H9 (cell line): ENCODE measurements around the gene BATF. TPM values are rescaled to one million over a fixed set of nuclear protein-coding genes. Genes with fewer than 3 reads are reported as not detected.

Source experiments
- DNase-seq: peaks from one replicate; pipeline ENCODE4 v3.0.0-alpha.2; 2017
- H2AFZ ChIP-seq: one replicate; pipeline ENCODE4 v1.6.1; 2013; ENCODE audit warnings: mild to moderate bottlenecking, low read length, control low read depth, moderate library complexity
- H2AK5ac ChIP-seq: 2 replicates; pipeline ENCODE4 v1.6.1; 2013; ENCODE audit warnings: low read length, control low read depth, mixed read lengths; ENCODE audit not compliant: insufficient read length
- H2BK120ac ChIP-seq: one replicate; pipeline ENCODE4 v1.6.1; 2013; ENCODE audit warnings: low read depth, mild to moderate bottlenecking, low read length, control low read depth, inconsistent platforms; ENCODE audit not compliant: poor library complexity, severe bottlenecking
- H2BK12ac ChIP-seq: 2 replicates; pipeline ENCODE4 v1.6.1; 2013; ENCODE audit warnings: low read length, control low read depth, mixed read lengths, low read depth; ENCODE audit not compliant: insufficient read length
- H2BK15ac ChIP-seq: 2 replicates; pipeline ENCODE4 v1.6.1; 2013; ENCODE audit warnings: low read depth, low read length, control low read depth
- H2BK20ac ChIP-seq: one replicate; pipeline ENCODE4 v1.6.1; 2013; ENCODE audit warnings: low read depth, mild to moderate bottlenecking, low read length, control low read depth, inconsistent platforms; ENCODE audit not compliant: poor library complexity, severe bottlenecking
- H2BK5ac ChIP-seq: 2 replicates; pipeline ENCODE4 v1.6.1; 2013; ENCODE audit warnings: low read length, control low read depth, mixed read lengths; ENCODE audit not compliant: insufficient read length
- H3K14ac ChIP-seq: 2 replicates; pipeline ENCODE4 v1.6.1; 2013; ENCODE audit warnings: low read length, control low read depth; ENCODE audit not compliant: insufficient read depth
- H3K18ac ChIP-seq: 2 replicates; pipeline ENCODE4 v1.6.1; 2013; ENCODE audit warnings: low read depth, mild to moderate bottlenecking, mixed read lengths, low read length, control low read depth; ENCODE audit not compliant: insufficient read length
- H3K23ac ChIP-seq: 2 replicates; pipeline ENCODE4 v1.6.1; 2013; ENCODE audit warnings: low read length, control low read depth, mixed read lengths, low read depth; ENCODE audit not compliant: insufficient read length
- H3K23me2 ChIP-seq: 2 replicates; pipeline ENCODE4 v1.6.1; 2013; ENCODE audit warnings: low read depth, mild to moderate bottlenecking, mixed read lengths, low read length, control low read depth; ENCODE audit not compliant: insufficient read length, poor library complexity, severe bottlenecking
- H3K27ac ChIP-seq: 2 replicates; pipeline ENCODE4 v1.5.1; 2013; ENCODE audit warnings: low read length, control low read depth, mixed read lengths, low read depth; ENCODE audit not compliant: insufficient read length
- H3K27me3 ChIP-seq: 2 replicates; pipeline ENCODE4 v1.6.1; 2013; ENCODE audit warnings: low read length, control low read depth, inconsistent platforms; ENCODE audit not compliant: insufficient read depth
- H3K4ac ChIP-seq: 2 replicates; pipeline ENCODE4 v1.6.1; 2013; ENCODE audit warnings: low read depth, mild to moderate bottlenecking, control low read depth, inconsistent platforms, low read length, moderate library complexity
- H3K4me1 ChIP-seq: 2 replicates; pipeline ENCODE4 v1.6.1; 2013; ENCODE audit warnings: low read length, control low read depth, inconsistent platforms; ENCODE audit not compliant: insufficient read depth
- H3K4me2 ChIP-seq: 2 replicates; pipeline ENCODE4 v1.6.1; 2013; ENCODE audit warnings: low read length, control low read depth, mixed read lengths; ENCODE audit not compliant: insufficient read length, insufficient read depth
- H3K56ac ChIP-seq: 2 replicates; pipeline ENCODE4 v1.6.1; 2013; ENCODE audit warnings: low read depth, mild to moderate bottlenecking, mixed read lengths, low read length, control low read depth; ENCODE audit not compliant: insufficient read length
- H3K79me1 ChIP-seq: 2 replicates; pipeline ENCODE4 v1.6.1; 2013; ENCODE audit warnings: low read depth, mild to moderate bottlenecking, moderate library complexity, low read length, control low read depth, inconsistent platforms; ENCODE audit not compliant: insufficient read depth, poor library complexity, severe bottlenecking
- H3K79me2 ChIP-seq: 2 replicates; pipeline ENCODE4 v1.6.1; 2013; ENCODE audit warnings: low read length, control low read depth, inconsistent platforms; ENCODE audit not compliant: insufficient read depth
- H3K9ac ChIP-seq: 2 replicates; pipeline ENCODE4 v1.6.1; 2013; ENCODE audit warnings: low read length, control low read depth, mixed read lengths; ENCODE audit not compliant: insufficient read length; ENCODE audit errors: extremely low read depth
- H3K9me3 ChIP-seq: one replicate; pipeline ENCODE4 v1.6.1; 2013; ENCODE audit warnings: low read depth, low read length, inconsistent platforms; ENCODE audit not compliant: control insufficient read depth
- H3T11ph ChIP-seq: one replicate; pipeline ENCODE4 v1.6.1; 2013; ENCODE audit warnings: mild to moderate bottlenecking, low read length, control low read depth, inconsistent platforms
- H4K20me1 ChIP-seq: one replicate; pipeline ENCODE4 v1.6.1; 2013; ENCODE audit not compliant: control insufficient read depth, insufficient read length, insufficient read depth
- H4K5ac ChIP-seq: 2 replicates; pipeline ENCODE4 v1.6.1; 2013; ENCODE audit warnings: low read depth, mild to moderate bottlenecking, mixed read lengths, low read length, control low read depth; ENCODE audit not compliant: insufficient read length
- H4K8ac ChIP-seq: replicated peaks from 2 replicates; pipeline ENCODE4 v1.6.1; 2013; ENCODE audit warnings: low read length, control low read depth, mixed read lengths, low read depth; ENCODE audit not compliant: insufficient read length
- H4K91ac ChIP-seq: 2 replicates; pipeline ENCODE4 v1.6.1; 2013; ENCODE audit warnings: low read depth, mild to moderate bottlenecking, moderate library complexity, mixed read lengths, low read length, control low read depth; ENCODE audit not compliant: insufficient read length
- H3K27ac Mint-ChIP-seq, 3 experiments: 2 replicates in 2 of 3; 3 replicates in 1 of 3; pipeline ENCODE4 v1.8.0; 2020 to 2021; ENCODE audit warnings: mixed read lengths in 3 of 3, mild to moderate bottlenecking in 1 of 3, moderate library complexity in 1 of 3
- H3K27me3 Mint-ChIP-seq: 2 replicates; pipeline ENCODE4 v1.8.0; 2021; ENCODE audit warnings: low read depth, mild to moderate bottlenecking, moderate library complexity, mixed read lengths
- H3K36me3 Mint-ChIP-seq, 3 experiments: 2 replicates in 2 of 3; 3 replicates in 1 of 3; pipeline ENCODE4 v1.8.0; 2020 to 2021; ENCODE audit warnings: low read depth in 3 of 3, mixed read lengths in 3 of 3; ENCODE audit not compliant: insufficient read depth in 1 of 3
- H3K4me1 Mint-ChIP-seq, 2 experiments: 2 replicates each; pipeline ENCODE4 v1.8.0; 2020; ENCODE audit warnings: mixed read lengths in 2 of 2
- H3K4me3 Mint-ChIP-seq, 2 experiments: 2 replicates in 1 of 2; 3 replicates in 1 of 2; pipeline ENCODE4 v1.8.0; 2020 to 2021; ENCODE audit warnings: mild to moderate bottlenecking in 2 of 2, mixed read lengths in 2 of 2, moderate library complexity in 1 of 2
- H3K9me3 Mint-ChIP-seq, 2 experiments: 2 replicates in 1 of 2; 3 replicates in 1 of 2; pipeline ENCODE4 v1.8.0; 2020; ENCODE audit warnings: mild to moderate bottlenecking in 2 of 2, mixed read lengths in 2 of 2, moderate library complexity in 1 of 2
- WGBS: extraction: QIAGEN DNeasy Blood & Tissue Kit; methylation state at CpG from one replicate; pipeline ENCODE4 v1.1.7; 2013; ENCODE audit warnings: missing lambda C conversion rate, low lambda C conversion rate, mixed read lengths; ENCODE audit not compliant: insufficient read length; ENCODE audit errors: extremely low coverage; 5-methylcytosine and 5-hydroxymethylcytosine counted together
- total RNA-seq: library from RNA; stranded (reverse); gene quantifications from 2 replicates; pipeline ENCODE4 v1.2.1, GENCODE V29; 2021
- TF ChIP-seq, protein P1 (sequence below): fragments of 200-600 bp; sonication (generic); conservative IDR thresholded peaks from 3 replicates; pipeline ENCODE4 v1.8.0; 2021; ENCODE audit warnings: antibody characterized with exemption, mild to moderate bottlenecking

BATF gene
- total RNA-seq, 1 experiment from 2014 or later = not detected

DNA sequence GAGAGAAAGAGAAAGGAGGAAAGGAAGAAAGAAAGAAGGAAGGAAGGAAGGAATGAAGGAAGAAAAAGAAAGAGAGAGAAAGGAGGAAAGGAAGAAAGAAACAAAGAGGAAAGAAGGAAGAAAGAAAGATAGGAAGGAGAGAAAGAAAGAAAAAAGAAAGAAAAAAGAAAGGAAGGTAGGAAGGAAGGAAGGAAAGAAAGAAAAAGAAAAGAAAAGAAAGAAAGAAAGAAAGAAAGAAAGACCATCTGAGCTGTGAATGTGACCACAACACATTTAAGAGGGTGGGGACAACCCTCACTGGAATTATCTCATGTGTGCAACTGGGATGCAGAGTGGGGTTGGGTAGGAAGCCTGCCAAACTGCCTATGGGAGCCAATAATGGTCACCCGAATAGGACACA is 36.0 kb upstream of the BATF start:
- H3K9me3 Mint-ChIP-seq = 0 out of 5 replicates have a peak, but pooled peaks cover 0 to 3% of the 10 kb centered on the region in 2 experiments
- Histone ChIP-seq H3K9me3 (no peaks in the 10 kb centered on the region), H2BK5ac (no peak overlapping the region), H3K4me2 (no peak overlapping the region), H3K23me2 (no peaks in the 10 kb centered on the region), H2AK5ac (no peak overlapping the region), H3K23ac (no peak overlapping the region), H2BK12ac (no peak overlapping the region), H3K79me2 (no peaks in the 10 kb centered on the region), H2BK20ac (no peak overlapping the region), H4K91ac (no peak overlapping the region), H3K4ac (no peak overlapping the region), H3K14ac (no peak overlapping the region), H3K56ac (no peak overlapping the region), H3K79me1 (no peaks in the 10 kb centered on the region), H3K27me3 (no peaks in the 10 kb centered on the region), H2AFZ (no peak overlapping the region), H3T11ph (no peak overlapping the region), H4K20me1 (no peaks in the 10 kb centered on the region), H4K5ac (no peak overlapping the region), H3K9ac (no peak overlapping the region), H3K27ac (no peak overlapping the region), H3K18ac (no peak overlapping the region), H4K8ac (no peak overlapping the region), H3K4me1 (no peaks in the 10 kb centered on the region), H2BK15ac (no peak overlapping the region), H2BK120ac (no peak overlapping the region)
- no peak overlapping the region for H3K27ac Mint-ChIP-seq
- H3K36me3 Mint-ChIP-seq = no peaks in the 10 kb centered on the region
- WGBS = no CpG with 5 or more reads among the region's 1 CpG
- H3K4me3 Mint-ChIP-seq = no peak overlapping the region
- no peaks in the 10 kb centered on the region; the same call in none of the 2 replicates for H3K27me3 Mint-ChIP-seq
- H3K4me1 Mint-ChIP-seq = peaks cover 2 to 3% of the 10 kb centered on the region in 2 experiments; a peak in 2 of 4 replicates
- no peak for DNase-seq
- TF ChIP-seq, protein P1, sequence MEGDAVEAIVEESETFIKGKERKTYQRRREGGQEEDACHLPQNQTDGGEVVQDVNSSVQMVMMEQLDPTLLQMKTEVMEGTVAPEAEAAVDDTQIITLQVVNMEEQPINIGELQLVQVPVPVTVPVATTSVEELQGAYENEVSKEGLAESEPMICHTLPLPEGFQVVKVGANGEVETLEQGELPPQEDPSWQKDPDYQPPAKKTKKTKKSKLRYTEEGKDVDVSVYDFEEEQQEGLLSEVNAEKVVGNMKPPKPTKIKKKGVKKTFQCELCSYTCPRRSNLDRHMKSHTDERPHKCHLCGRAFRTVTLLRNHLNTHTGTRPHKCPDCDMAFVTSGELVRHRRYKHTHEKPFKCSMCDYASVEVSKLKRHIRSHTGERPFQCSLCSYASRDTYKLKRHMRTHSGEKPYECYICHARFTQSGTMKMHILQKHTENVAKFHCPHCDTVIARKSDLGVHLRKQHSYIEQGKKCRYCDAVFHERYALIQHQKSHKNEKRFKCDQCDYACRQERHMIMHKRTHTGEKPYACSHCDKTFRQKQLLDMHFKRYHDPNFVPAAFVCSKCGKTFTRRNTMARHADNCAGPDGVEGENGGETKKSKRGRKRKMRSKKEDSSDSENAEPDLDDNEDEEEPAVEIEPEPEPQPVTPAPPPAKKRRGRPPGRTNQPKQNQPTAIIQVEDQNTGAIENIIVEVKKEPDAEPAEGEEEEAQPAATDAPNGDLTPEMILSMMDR = no peak
